ENCODE measurements around the gene ALKAL2. TPM values are rescaled to one million over a fixed set of nuclear protein-coding genes. Genes with fewer than 3 reads are reported as not detected.

Gene ALKAL2
- polyA plus RNA-seq, 1 donor = 0.49 TPM

DNA sequence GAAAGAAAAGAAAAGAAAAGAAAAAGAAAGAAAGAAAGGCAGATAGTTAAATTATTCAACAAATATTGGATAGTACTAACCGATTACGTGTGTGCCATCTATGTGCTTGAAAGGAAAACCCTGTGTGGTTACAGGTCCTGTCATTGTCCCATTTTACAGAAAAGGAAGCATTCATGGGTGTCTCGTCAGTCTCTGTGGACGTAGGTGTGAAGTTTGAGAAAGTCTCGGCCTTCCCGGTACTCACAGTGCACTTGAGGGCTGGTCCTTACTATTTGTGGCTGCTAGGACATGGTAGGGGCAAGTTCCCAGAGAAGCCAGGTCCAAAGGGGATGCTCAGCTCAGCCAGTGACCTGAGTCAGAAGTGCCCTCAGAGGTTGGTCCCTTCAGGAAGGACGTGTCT, 43.3 kb downstream of the ALKAL2 start:
- DNase-seq = no peak

DNA sequence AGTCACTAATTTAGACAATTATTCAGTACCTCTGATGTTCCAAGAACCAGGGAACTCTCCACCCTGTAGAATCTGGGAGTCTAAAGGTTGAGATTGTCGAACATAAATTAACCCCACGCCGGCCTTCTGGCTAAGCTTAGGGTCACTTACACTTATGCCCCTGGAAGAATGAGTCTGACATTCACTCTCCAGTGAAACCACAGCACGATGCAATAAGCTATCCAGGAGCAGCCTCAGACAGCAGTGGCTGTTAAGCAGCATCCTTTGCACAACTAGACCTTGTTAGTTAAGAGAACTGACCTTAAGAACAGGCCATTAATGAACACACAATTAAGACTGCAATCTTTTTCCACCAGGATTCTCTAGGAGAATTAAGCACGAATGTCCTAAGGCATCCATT, 49.0 kb downstream of the ALKAL2 start:
- no peak for DNase-seq

DNA sequence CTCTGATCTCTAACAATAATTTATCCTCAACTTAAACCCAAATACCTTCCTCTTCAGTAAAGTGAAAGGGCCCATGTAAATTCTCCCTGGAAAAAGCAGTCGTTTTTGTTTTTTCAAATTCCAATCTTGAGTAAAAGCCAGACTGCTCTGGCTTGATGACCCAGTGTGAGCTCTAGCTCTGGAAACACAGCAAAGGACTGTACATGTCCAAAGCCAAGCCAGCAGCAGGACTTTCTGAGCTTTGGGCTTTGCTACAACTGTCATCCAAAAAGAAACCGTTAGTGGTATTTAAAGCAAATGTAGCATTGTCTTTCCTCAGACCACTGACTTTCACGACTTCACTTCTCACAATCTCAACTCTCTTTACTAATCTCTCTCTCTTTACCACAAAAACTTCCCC, 49.5 kb downstream of the ALKAL2 start:
- DNase-seq = peak; percentile 63

DNA sequence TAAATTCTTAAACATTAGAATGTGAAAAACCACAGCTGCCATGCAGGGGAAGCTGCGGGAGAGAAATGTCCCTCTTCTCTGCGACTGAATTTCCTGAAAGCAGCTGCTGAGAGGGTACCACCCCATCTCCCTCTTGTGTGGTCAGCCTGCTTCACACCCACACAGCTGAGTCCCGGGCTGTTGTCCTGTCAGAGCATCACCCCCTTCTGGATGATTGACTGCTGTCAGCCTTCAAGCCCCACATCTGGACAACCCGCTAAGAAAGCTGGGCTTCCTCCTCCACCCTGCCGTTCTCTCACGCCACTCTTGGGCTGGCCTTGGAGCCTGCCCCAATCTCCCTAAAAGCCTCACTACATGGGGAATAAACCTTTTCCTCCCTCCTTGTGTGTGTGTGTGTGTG, 50.0 kb downstream of the ALKAL2 start:
- DNase-seq = no peak

DNA sequence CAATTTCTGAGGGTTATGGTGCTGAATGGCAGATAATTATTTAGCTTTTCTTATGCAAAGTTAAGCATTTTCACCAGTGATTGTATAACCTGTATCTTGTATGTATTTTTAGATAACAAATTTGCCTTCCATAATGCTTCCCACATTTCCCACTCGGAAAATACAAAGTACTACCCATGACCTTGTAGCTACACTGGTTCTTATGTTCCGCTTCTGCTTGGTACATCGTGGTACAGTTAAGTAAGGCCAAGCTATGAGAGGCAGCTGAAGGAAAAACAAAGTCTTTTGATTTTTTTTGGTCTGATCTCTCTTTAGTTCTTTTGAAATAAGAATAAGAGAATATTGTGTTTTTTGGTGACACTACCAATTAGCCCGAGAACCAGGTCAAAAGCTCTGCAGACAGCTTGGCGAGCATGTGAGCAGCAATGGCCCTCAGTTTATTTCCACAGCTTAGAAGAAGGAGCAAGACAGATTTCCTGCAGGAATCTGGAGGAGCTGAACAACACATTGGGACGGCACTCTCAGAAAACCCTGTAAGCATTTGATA, 50.8 kb downstream of the ALKAL2 start:
- DNase-seq = no peak

DNA sequence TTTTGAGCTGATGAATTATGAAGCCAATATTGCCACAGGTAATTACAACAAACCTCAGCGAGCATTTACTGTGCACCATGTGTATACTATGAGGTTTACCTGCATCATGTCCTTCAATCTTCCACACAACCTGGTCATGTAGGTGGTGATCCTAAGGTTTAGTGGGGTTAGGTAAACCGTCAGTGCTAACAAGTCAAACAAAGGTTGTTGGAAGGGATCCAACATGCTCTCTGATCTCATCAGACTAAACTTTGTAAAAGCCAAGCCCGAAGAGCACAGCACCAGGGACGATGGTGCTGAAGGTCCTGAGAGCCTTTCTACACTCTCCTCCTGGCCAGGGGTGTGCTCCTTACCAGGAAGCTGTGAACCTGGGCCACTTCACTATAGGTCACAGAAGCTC, 53.5 kb downstream of the ALKAL2 start:
- DNase-seq = no peak

DNA sequence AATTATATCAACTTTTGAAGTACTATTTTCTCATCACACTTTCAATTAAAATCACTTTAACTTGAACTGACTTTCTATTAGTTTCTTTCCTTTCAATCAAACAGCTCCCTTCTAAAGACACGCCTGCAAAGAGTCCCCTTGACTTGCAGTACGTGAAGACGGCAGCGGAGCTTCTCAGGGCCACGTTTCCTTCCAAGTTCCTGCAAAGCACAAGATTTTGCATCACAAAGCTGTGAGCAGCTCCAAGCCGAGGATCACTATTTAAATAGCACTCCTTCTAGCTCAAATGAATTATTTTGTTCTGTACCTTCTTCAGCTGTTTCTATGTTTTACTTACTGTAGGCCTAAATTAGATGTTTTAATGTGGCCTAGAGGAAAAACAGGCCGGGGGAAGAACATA, 54.9 kb downstream of the ALKAL2 start:
- DNase-seq = no peak

DNA sequence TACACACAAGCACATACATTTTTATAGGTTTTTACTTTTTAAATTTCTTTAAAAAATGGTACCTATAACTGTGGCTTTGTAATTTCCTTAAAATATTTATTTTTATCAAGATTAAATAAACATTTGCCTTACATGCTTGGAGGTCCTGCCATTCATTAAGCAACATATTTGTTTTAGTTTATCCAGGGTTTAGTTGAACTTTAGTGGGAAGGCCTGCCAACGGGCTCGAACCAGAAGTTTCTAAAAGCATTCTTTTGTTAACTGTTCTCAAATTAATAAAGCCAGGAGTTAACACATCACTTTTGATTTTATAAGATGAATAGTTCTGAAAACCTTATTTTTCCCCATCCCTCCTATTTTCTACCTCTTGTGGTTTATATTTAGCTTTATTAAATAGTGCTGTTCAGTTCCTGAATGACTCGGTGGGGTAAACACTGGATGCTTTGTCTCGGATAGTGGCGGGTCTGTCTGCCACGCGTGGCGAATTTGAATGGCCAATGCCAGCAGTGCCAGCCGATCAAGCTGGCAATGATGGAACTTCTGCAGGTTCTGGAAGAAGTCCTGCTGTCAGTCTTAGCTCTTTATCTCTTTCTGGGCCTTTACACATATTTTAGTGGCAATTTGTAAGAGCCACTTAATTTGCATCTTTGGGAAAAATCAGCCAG, 56.2 kb downstream of the ALKAL2 start:
- no peak for DNase-seq

Other genes with a start within 250 kb of the ALKAL2 start
- 0.94 TPM for gene FAM110C, start 241.6 kb downstream of the ALKAL2 start, polyA plus RNA-seq (ENCODE audit: insufficient read length)
- gene SH3YL1, start 24.1 kb downstream of the ALKAL2 start, polyA plus RNA-seq (ENCODE audit: insufficient read length) = 35.7 TPM
- gene ACP1, start 23.1 kb downstream of the ALKAL2 start, polyA plus RNA-seq (ENCODE audit: insufficient read length) = 85.2 TPM